B cell (primary cell): Measurements from ENCODE around the gene BRF1. TPM values are rescaled to one million over a fixed set of nuclear protein-coding genes. Genes with fewer than 3 reads are reported as not detected.

Source experiments
- ATAC-seq: fragments of 200-7000 bp; cut with Tn5 transposase; one replicate; pipeline ENCODE4 v1.10.0; 2021; ENCODE audit warnings: low read depth, mild to moderate bottlenecking, moderate number of reproducible peaks, moderate library complexity
- CTCF ChIA-PET: fragments of 350-600 bp; sonication (Branson Sonifier 250); formaldehyde crosslinking; loops from one replicate; lab custom pipeline; 2021; ENCODE audit warnings: antibody characterized with exemption, inconsistent platforms; lab: Charles Lee
- POLR2A ChIA-PET: fragments of 350-600 bp; sonication (Branson Sonifier 250); formaldehyde crosslinking; loops from one replicate; lab custom pipeline; 2021; ENCODE audit warnings: antibody characterized with exemption; lab: Charles Lee
- DNase-seq: peaks from one replicate; pipeline ENCODE4 v3.0.0; 2013
- H2AFZ ChIP-seq: 2 replicates; pipeline ENCODE4 v1.6.1; 2012; ENCODE audit warnings: mild to moderate bottlenecking, low read depth, low read length; ENCODE audit not compliant: insufficient read depth, poor library complexity, severe bottlenecking
- H3K27ac ChIP-seq, 2 donors: 1 replicate in 1 of 2; 2 replicates in 1 of 2; pipeline ENCODE4 v1.5.1; 2012 to 2013; ENCODE audit warnings: low read length in 2 of 2, mild to moderate bottlenecking in 2 of 2, moderate library complexity in 1 of 2
- H3K27me3 ChIP-seq, 4 experiments: fragments of 200-600 bp in 1 of 4; sonication (generic) in 1 of 4; replicated peaks in 1 of 4; 1 replicate in 2 of 4; 2 replicates in 2 of 4; pipeline versions ENCODE4 v1.6.1 to v1.7.0; 2013 to 2016; ENCODE audit warnings: low read length in 3 of 4, mild to moderate bottlenecking in 2 of 4, mixed read lengths in 1 of 4, moderate library complexity in 1 of 4; ENCODE audit not compliant: insufficient read depth in 4 of 4, control insufficient read depth in 3 of 4; ENCODE audit errors: control extremely low read depth in 1 of 4
- H3K36me3 ChIP-seq, 2 experiments: replicated peaks in 1 of 2; 1 replicate in 1 of 2; 2 replicates in 1 of 2; pipeline versions ENCODE4 v1.6.1 to v1.7.1; 2013; ENCODE audit warnings: low read length in 1 of 2; ENCODE audit not compliant: insufficient read depth in 2 of 2, control insufficient read depth in 1 of 2; ENCODE audit errors: control extremely low read depth in 1 of 2, extremely low read depth in 1 of 2
- H3K4me1 ChIP-seq, 2 donors: fragments of 200-600 bp in 1 of 2; sonication (generic) in 1 of 2; 1 replicate in 1 of 2; 2 replicates in 1 of 2; pipeline versions ENCODE4 v1.5.1 to v1.6.1; 2013 to 2017; ENCODE audit warnings: low read length in 2 of 2; ENCODE audit not compliant: control insufficient read depth in 2 of 2, insufficient read depth in 2 of 2
- H3K4me2 ChIP-seq: replicated peaks from 2 replicates; pipeline ENCODE3; 2012; ENCODE audit warnings: mild to moderate bottlenecking, low read depth, low read length; ENCODE audit not compliant: poor library complexity, severe bottlenecking
- H3K4me3 ChIP-seq, 5 experiments: fragments of 200-600 bp in 1 of 5; sonication (generic) in 1 of 5; 1 replicate in 3 of 5; 2 replicates in 2 of 5; pipeline versions ENCODE4 v1.5.1 to v1.7.0; 2011 to 2016; ENCODE audit warnings: low read length in 4 of 5, mild to moderate bottlenecking in 4 of 5, low read depth in 2 of 5, control low read depth in 1 of 5, moderate library complexity in 1 of 5; ENCODE audit not compliant: insufficient read depth in 1 of 5; ENCODE audit errors: control extremely low read depth in 1 of 5, extremely low read depth in 1 of 5
- H3K79me2 ChIP-seq: fragments of 200-600 bp; sonication (generic); one replicate; pipeline ENCODE4 v1.6.0; 2016; ENCODE audit warnings: low read length; ENCODE audit not compliant: control insufficient read depth, insufficient read depth
- H3K9ac ChIP-seq: fragments of 200-600 bp; sonication (generic); 2 replicates; pipeline ENCODE4 v1.6.1; 2017; ENCODE audit warnings: mild to moderate bottlenecking, low read length, moderate library complexity
- H3K9me3 ChIP-seq, 3 donors: one replicate each; pipeline versions ENCODE4 v1.6.1 to v1.7.1; 2013; ENCODE audit warnings: low read length in 2 of 3; ENCODE audit not compliant: control insufficient read depth in 2 of 3, insufficient read depth in 1 of 3; ENCODE audit errors: control extremely low read depth in 1 of 3
- H4K20me1 ChIP-seq: 2 replicates; pipeline ENCODE4 v1.6.0; 2012; ENCODE audit warnings: mild to moderate bottlenecking, low read length; ENCODE audit not compliant: insufficient read depth, control insufficient read depth, poor library complexity, severe bottlenecking
- H3K27ac Mint-ChIP-seq: one replicate; pipeline ENCODE4 v1.8.0; 2021; ENCODE audit warnings: mixed read lengths
- H3K27me3 Mint-ChIP-seq: one replicate; pipeline ENCODE4 v1.8.0; 2021; ENCODE audit warnings: mixed read lengths
- H3K4me1 Mint-ChIP-seq: one replicate; pipeline ENCODE4 v1.8.0; 2021; ENCODE audit warnings: mixed read lengths
- H3K4me3 Mint-ChIP-seq: one replicate; pipeline ENCODE4 v1.8.0; 2021; ENCODE audit warnings: mixed read lengths
- H3K9me3 Mint-ChIP-seq: one replicate; pipeline ENCODE4 v1.8.0; 2022; ENCODE audit warnings: mixed read lengths; ENCODE audit not compliant: insufficient read depth
- EZH2 ChIP-seq: IDR thresholded peaks from 2 replicates; pipeline ENCODE4 v1.6.1; 2012; ENCODE audit warnings: borderline replicate concordance, low read depth, mild to moderate bottlenecking, moderate library complexity, low read length; ENCODE audit not compliant: insufficient read depth, poor library complexity, severe bottlenecking
- WGBS: methylation state at CpG from one replicate; pipeline ENCODE4 v1.1.5; 2013; ENCODE audit warnings: missing lambda C conversion rate; ENCODE audit not compliant: insufficient coverage; 5-methylcytosine and 5-hydroxymethylcytosine counted together
- intact Hi-C: fragments of 100-400 bp; cut with micrococcal nuclease; formaldehyde crosslinking; loops from one replicate; pipeline ENCODE4 v1.10.0; 2022
- polyA plus RNA-seq: library from polyadenylated mRNA; depleted of rRNA; stranded (reverse); fragments of >200 nt; gene quantifications from 2 replicates; pipeline ENCODE4 v1.2.3, GENCODE V29; 2012
- total RNA-seq, 2 donors: library from RNA; stranded (reverse); fragments of 120-200 nt in 1 of 2; gene quantifications; 1 replicate in 1 of 2; 2 replicates in 1 of 2; pipeline versions ENCODE4 v1.2.3 to v1.2.4, GENCODE V29; 2013 to 2022
- TF ChIP-seq, protein P1 (sequence below): fragments of 200-600 bp; IDR thresholded peaks from one replicate; pipeline ENCODE4 v1.8.0; 2022; ENCODE audit warnings: antibody characterized with exemption, mild to moderate bottlenecking

BRF1 gene
- total and polyA plus RNA-seq, 2 donors (not counting 1 experiment from before 2014, with no cell fraction given), result 24.5 to 55.8 TPM

- no peaks in the 10 kb centered on the region for H3K79me2 ChIP-seq
- WGBS, result 27% methylated on average over 7 of the region's 10 CpGs
- TF ChIP-seq, protein P1, sequence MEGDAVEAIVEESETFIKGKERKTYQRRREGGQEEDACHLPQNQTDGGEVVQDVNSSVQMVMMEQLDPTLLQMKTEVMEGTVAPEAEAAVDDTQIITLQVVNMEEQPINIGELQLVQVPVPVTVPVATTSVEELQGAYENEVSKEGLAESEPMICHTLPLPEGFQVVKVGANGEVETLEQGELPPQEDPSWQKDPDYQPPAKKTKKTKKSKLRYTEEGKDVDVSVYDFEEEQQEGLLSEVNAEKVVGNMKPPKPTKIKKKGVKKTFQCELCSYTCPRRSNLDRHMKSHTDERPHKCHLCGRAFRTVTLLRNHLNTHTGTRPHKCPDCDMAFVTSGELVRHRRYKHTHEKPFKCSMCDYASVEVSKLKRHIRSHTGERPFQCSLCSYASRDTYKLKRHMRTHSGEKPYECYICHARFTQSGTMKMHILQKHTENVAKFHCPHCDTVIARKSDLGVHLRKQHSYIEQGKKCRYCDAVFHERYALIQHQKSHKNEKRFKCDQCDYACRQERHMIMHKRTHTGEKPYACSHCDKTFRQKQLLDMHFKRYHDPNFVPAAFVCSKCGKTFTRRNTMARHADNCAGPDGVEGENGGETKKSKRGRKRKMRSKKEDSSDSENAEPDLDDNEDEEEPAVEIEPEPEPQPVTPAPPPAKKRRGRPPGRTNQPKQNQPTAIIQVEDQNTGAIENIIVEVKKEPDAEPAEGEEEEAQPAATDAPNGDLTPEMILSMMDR, result no peak
- no peak for TF ChIP-seq EZH2
- H4K20me1 ChIP-seq, result no peaks in the 10 kb centered on the region
- ATAC-seq, result no peak
- ChIA-PET CTCF (interaction anchor here (1.4 kb wide), 1 partner anchor 75 kb away, joined by 5 read pairs; no protein-coding TSS in a partner anchor), POLR2A (no interaction called here)
- peaks cover 15 to 16% of the 10 kb centered on the region in 2 donors for H3K4me1 ChIP-seq
- no peak overlapping the region for H2AFZ ChIP-seq
- Mint-ChIP-seq H3K27ac (no peak overlapping the region), H3K27me3 (peaks cover 17% of the 10 kb centered on the region), H3K9me3 (no peaks in the 10 kb centered on the region), H3K4me1 (peaks cover 23% of the 10 kb centered on the region), H3K4me3 (peak overlapping the region; percentile 32)
- H3K36me3 ChIP-seq, result no peaks in the 10 kb centered on the region
- peaks cover 0 to 34% (median 14%) of the 10 kb centered on the region in 4 experiments for H3K27me3 ChIP-seq
- H3K27ac ChIP-seq, result no peak overlapping the region
- no peak for DNase-seq
- H3K9ac ChIP-seq, result no peak overlapping the region
- no peaks in the 10 kb centered on the region for H3K9me3 ChIP-seq
- H3K4me2 ChIP-seq, result no peak overlapping the region
- no peak overlapping the region for H3K4me3 ChIP-seq
- intact Hi-C loops, result no loop called here
These were observed 135.6 kb downstream of the BRF1 start for GRCh38 chr14:105165134-105165704.

DNA sequence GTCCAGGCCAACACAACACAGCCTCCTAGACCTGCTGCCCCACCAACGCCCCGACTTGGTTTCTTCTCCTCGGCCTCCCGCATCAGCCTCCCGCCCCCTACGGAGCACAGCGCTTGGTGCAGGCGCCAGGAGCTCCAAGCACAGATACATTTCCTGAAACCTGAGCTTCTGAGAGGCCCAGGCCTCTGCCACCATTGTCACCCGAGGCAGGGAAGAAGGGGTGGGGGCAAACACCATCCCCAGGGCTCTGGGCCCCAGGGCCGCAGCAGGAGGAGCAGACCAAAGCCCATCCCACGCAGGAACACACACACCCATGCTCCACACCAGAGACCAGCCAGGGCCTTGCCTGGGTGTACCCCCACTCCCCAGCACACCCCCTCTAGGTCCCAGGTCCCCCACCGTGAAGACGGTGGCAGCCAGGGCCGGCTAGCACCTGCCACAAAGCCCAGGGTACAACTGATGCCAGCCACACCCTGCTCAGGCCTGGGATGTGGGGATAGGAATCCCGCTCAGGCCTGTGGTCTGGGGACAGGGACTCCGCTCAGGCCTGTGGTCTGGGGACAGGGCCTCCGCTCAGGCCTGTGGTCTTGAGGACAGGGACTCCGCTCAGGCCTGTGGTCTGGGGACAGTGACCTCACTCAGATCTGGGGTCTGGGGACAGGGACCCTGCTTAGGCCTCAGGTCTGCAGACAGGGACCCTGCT lies 137.6 kb downstream of the BRF1 start:
- ChIA-PET CTCF (no interaction called here), POLR2A (no interaction called here)
- no peak for TF ChIP-seq EZH2
- TF ChIP-seq, protein P1, result no peak
- no peak overlapping the region for H3K9ac ChIP-seq
- Mint-ChIP-seq H3K27ac (no peak overlapping the region), H3K4me3 (no peak overlapping the region), H3K9me3 (no peaks in the 10 kb centered on the region), H3K4me1 (peaks cover 15% of the 10 kb centered on the region), H3K27me3 (peaks cover 7% of the 10 kb centered on the region)
- no peaks in the 10 kb centered on the region for H3K36me3 ChIP-seq
- DNase-seq (no peak), ATAC-seq (no peak)
- H3K9me3 ChIP-seq, result no peaks in the 10 kb centered on the region
- peaks cover 7 to 10% of the 10 kb centered on the region in 2 donors for H3K4me1 ChIP-seq
- H2AFZ ChIP-seq, result no peak overlapping the region
- no peak overlapping the region for H3K27ac ChIP-seq
- H3K27me3 ChIP-seq, result peaks cover 0 to 20% (median 6%) of the 10 kb centered on the region in 4 experiments
- 90% methylated on average over 13 of the region's 18 CpGs for WGBS
- intact Hi-C loops, result no loop called here
- H3K4me2 ChIP-seq, result no peak overlapping the region
- no peaks in the 10 kb centered on the region for H4K20me1 ChIP-seq
- H3K4me3 ChIP-seq, result no peak overlapping the region
- H3K79me2 ChIP-seq, result no peaks in the 10 kb centered on the region
